D721Med (cell line): Measurements from ENCODE around the gene TRAF3IP3.

Experiments
- DNase-seq: peaks from one replicate; pipeline ENCODE4 v3.0.0; 2011; ENCODE audit warnings: low spot score; ENCODE audit not compliant: insufficient read length
- FAIRE-seq: peaks from 2 replicates; lab custom pipeline; 2011; peaks lifted over from hg19 to GRCh38; lab: Jason Lieb, UNC
- CTCF ChIP-seq: IDR thresholded peaks from 2 replicates; pipeline ENCODE4 v1.5.1; 2012; ENCODE audit warnings: mild to moderate bottlenecking, control low read depth; ENCODE audit not compliant: insufficient read depth; ENCODE audit errors: missing control alignments

Gene TRAF3IP3

GRCh38 chr1:209733409-209734192, 22.3 kb upstream of the TRAF3IP3 start:
- FAIRE-seq: no peak
- no peak for DNase-seq
- no peak for TF ChIP-seq CTCF

GRCh38 chr1:209736490-209737117, 19.2 kb upstream of the TRAF3IP3 start:
- FAIRE-seq (no peak), DNase-seq (no peak)
- TF ChIP-seq CTCF: no peak

DNA sequence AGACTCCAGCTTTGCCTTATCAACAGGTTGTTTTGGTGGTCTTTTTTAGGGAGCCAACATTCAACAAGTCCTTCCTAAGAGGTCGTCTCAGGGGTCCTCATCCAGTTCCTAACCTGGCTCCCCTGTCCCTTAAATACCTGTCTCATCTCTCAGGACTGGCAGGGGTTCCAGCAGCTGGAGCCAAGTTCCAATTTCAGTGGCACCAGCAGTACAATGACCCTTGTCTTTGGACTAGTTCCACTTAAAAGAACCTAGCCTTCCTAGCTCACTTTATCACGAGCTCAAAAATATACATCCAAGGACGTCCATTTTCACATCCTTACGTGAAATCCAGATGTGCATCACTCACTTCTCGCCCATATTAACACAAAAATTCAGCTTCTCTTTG, 18.7 kb upstream of the TRAF3IP3 start:
- TF ChIP-seq CTCF: no peak

DNA sequence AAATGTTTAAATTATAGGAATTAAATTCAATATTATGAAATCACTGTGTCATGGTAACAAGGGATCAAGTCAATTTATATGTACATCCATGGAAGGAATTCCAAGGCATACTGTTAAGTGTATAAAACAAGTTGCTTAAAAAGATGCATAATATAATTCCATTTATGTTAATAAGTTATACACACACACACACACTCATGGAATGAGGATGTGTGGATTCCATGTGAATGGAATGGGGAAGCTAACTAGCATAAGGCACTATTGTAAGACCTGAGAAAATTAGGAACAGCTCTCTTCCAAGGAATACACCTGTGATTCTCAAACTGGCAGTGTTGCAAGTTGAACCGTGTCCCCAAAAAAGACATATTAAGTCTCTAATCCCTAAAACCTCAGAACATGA, 17.6 kb upstream of the TRAF3IP3 start:
- DNase-seq: no peak
- TF ChIP-seq CTCF: no peak
- no peak for FAIRE-seq

More for the DNA sequence above, 18.7 kb upstream of the TRAF3IP3 start:
- no peak for DNase-seq
- FAIRE-seq: no peak

GRCh38 chr1:209741193-209741592, 14.7 kb upstream of the TRAF3IP3 start:
- DNase-seq (no peak), FAIRE-seq (no peak)
- TF ChIP-seq CTCF: no peak

GRCh38 chr1:209741889-209742288, 14.0 kb upstream of the TRAF3IP3 start:
- FAIRE-seq: no peak
- TF ChIP-seq CTCF: no peak
- no peak for DNase-seq
